ENCODE data around the gene NMT1. TPM values are rescaled to one million over a fixed set of nuclear protein-coding genes. Genes with fewer than 3 reads are reported as not detected.
A peak's percentile ranks its signal among the peaks of the same experiment; 100 is the strongest.

NMT1 gene
- total RNA-seq, 2 donors from 2014 or later = 122 to 136 TPM

GRCh38 chr17:45128331-45128730 is 67.2 kb downstream of the NMT1 start:
- no peak for DNase-seq
- Mint-ChIP-seq H3K36me3 (ENCODE audit: low read depth) (peaks cover 2% of the 10 kb centered on the region), H3K4me3 (no peak overlapping the region), H3K4me1 (peaks cover 20% of the 10 kb centered on the region), H3K9me3 (no peaks in the 10 kb centered on the region), H3K27ac (peak overlapping the region; percentile 91), H3K27me3 (ENCODE audit: insufficient read depth) (no peaks in the 10 kb centered on the region)
- Histone ChIP-seq H3K27ac (ENCODE audit: low read depth, low read length) (no peak overlapping the region), H3K4me1 (ENCODE audit: control insufficient read depth, insufficient read depth, low read length) (peaks cover 11% of the 10 kb centered on the region), H3K36me3 (ENCODE audit: control insufficient read depth, insufficient read depth, low read length) (no peaks in the 10 kb centered on the region), H3K4me3 (ENCODE audit: low read length) (no peak overlapping the region), H3K27me3 (ENCODE audit: control insufficient read depth, insufficient read depth, low read length, poor library complexity, severe bottlenecking) (no peaks in the 10 kb centered on the region), H3K9me3 (ENCODE audit: control insufficient read depth, low read length) (no peaks in the 10 kb centered on the region), H3K9ac (ENCODE audit: extremely low read depth, low read length, poor library complexity, severe bottlenecking) (peak overlapping the region; percentile 42)
- 98% methylated on average over 4 of the region's 5 CpGs; no CpG with 5 or more reads in 1 of the 2 experiments for WGBS, 2 experiments (ENCODE audit: insufficient coverage in 1 of 2, insufficient read length in 1 of 2)
- TF ChIP-seq CTCF (conservative IDR thresholded peaks at IDR 0.05) = no peak

- no peak overlapping the region for H3K4me3 ChIP-seq (ENCODE audit: low read length)
- peaks cover 20% of the 10 kb centered on the region for H3K4me1 Mint-ChIP-seq
- DNase-seq = no peak
- no peak overlapping the region for H3K4me3 Mint-ChIP-seq
- H3K4me1 ChIP-seq (ENCODE audit: control insufficient read depth, insufficient read depth, low read length) = peaks cover 11% of the 10 kb centered on the region
- no peaks in the 10 kb centered on the region for H3K36me3 ChIP-seq (ENCODE audit: control insufficient read depth, insufficient read depth, low read length)
- no peak for TF ChIP-seq CTCF (conservative IDR thresholded peaks at IDR 0.05)
- H3K36me3 Mint-ChIP-seq (ENCODE audit: low read depth) = peaks cover 2% of the 10 kb centered on the region
- no peaks in the 10 kb centered on the region for H3K27me3 Mint-ChIP-seq (ENCODE audit: insufficient read depth)
- no peak overlapping the region for H3K27ac Mint-ChIP-seq
- H3K27ac ChIP-seq (ENCODE audit: low read depth, low read length) = no peak overlapping the region
- WGBS, 2 experiments (ENCODE audit: insufficient coverage in 1 of 2, insufficient read length in 1 of 2) = 94 to 100% methylated on average over 2 of the region's 2 CpGs
- no peaks in the 10 kb centered on the region for H3K9me3 ChIP-seq (ENCODE audit: control insufficient read depth, low read length)
- no peaks in the 10 kb centered on the region for H3K9me3 Mint-ChIP-seq
- H3K9ac ChIP-seq (ENCODE audit: extremely low read depth, low read length, poor library complexity, severe bottlenecking) = no peak overlapping the region
- no peaks in the 10 kb centered on the region for H3K27me3 ChIP-seq (ENCODE audit: control insufficient read depth, insufficient read depth, low read length, poor library complexity, severe bottlenecking)
Observed at GRCh38 chr17:45128989-45129388, 67.9 kb downstream of the NMT1 start.

- peaks cover 20% of the 10 kb centered on the region for H3K4me1 Mint-ChIP-seq
- peaks cover 11% of the 10 kb centered on the region for H3K4me1 ChIP-seq (ENCODE audit: control insufficient read depth, insufficient read depth, low read length)
- peak; percentile 82 for DNase-seq
- no peaks in the 10 kb centered on the region for H3K9me3 ChIP-seq (ENCODE audit: control insufficient read depth, low read length)
- H3K27ac Mint-ChIP-seq = no peak overlapping the region
- H3K36me3 Mint-ChIP-seq (ENCODE audit: low read depth) = peaks cover 2% of the 10 kb centered on the region
- H3K9me3 Mint-ChIP-seq = no peaks in the 10 kb centered on the region
- H3K4me3 ChIP-seq (ENCODE audit: low read length) = no peak overlapping the region
- no peak overlapping the region for H3K27ac ChIP-seq (ENCODE audit: low read depth, low read length)
- no peaks in the 10 kb centered on the region for H3K36me3 ChIP-seq (ENCODE audit: control insufficient read depth, insufficient read depth, low read length)
- 80 to 86% methylated on average over 4 to 10 of the region's 10 CpGs for WGBS, 2 experiments (ENCODE audit: insufficient coverage in 1 of 2, insufficient read length in 1 of 2)
- H3K27me3 Mint-ChIP-seq (ENCODE audit: insufficient read depth) = no peaks in the 10 kb centered on the region
- H3K27me3 ChIP-seq (ENCODE audit: control insufficient read depth, insufficient read depth, low read length, poor library complexity, severe bottlenecking) = no peaks in the 10 kb centered on the region
- no peak overlapping the region for H3K4me3 Mint-ChIP-seq
- TF ChIP-seq CTCF (conservative IDR thresholded peaks at IDR 0.05) = no peak
- peak overlapping the region; percentile 30 for H3K9ac ChIP-seq (ENCODE audit: extremely low read depth, low read length, poor library complexity, severe bottlenecking)
Observed at GRCh38 chr17:45129426-45129939, 68.4 kb downstream of the NMT1 start.
